ENCODE data around the gene CDK17. TPM values are rescaled to one million over a fixed set of nuclear protein-coding genes. Genes with fewer than 3 reads are reported as not detected.
"Not testable (repeated sequence)": the region's sequence is repeated elsewhere in the genome, so short reads cannot be mapped to it uniquely, and the experiment has no call there.

The CDK17 gene
- total RNA-seq, 1 donor from 2014 or later = 34.7 TPM

- Mint-ChIP-seq H3K27ac (peak overlapping the region; percentile 76), H3K36me3 (ENCODE audit: low read depth) (peaks cover 15% of the 10 kb centered on the region), H3K4me3 (ENCODE audit: low read depth) (peak overlapping the region; percentile 84), H3K4me1 (ENCODE audit: low read depth) (peaks cover 12% of the 10 kb centered on the region)
- H3K27me3 Mint-ChIP-seq (ENCODE audit: low read depth); H3K9me3 Mint-ChIP-seq; intact Hi-C loops (cut with micrococcal nuclease): not testable (repeated sequence)
- peak; percentile 14 for DNase-seq (ENCODE audit: low spot score)
These were observed 84.3 kb downstream of the CDK17 start for GRCh38 chr12:96315741-96316481.

- H3K4me3 Mint-ChIP-seq (ENCODE audit: low read depth) = peak overlapping the region; percentile 34
- DNase-seq (ENCODE audit: low spot score) = no peak
- H3K27ac Mint-ChIP-seq = no peak overlapping the region
- peaks cover 3% of the 10 kb centered on the region for H3K9me3 Mint-ChIP-seq
- peaks cover 12% of the 10 kb centered on the region for H3K4me1 Mint-ChIP-seq (ENCODE audit: low read depth)
- intact Hi-C loops (cut with micrococcal nuclease) = no loop called here
- H3K27me3 Mint-ChIP-seq (ENCODE audit: low read depth) = no peaks in the 10 kb centered on the region
- peaks cover 18% of the 10 kb centered on the region for H3K36me3 Mint-ChIP-seq (ENCODE audit: low read depth)
These were observed 85.5 kb downstream of the CDK17 start for GRCh38 chr12:96314723-96315122.

GRCh38 chr12:96313606-96314005 lies 86.6 kb downstream of the CDK17 start:
- peaks cover 24% of the 10 kb centered on the region for H3K36me3 Mint-ChIP-seq (ENCODE audit: low read depth)
- H3K9me3 Mint-ChIP-seq = peaks cover 3% of the 10 kb centered on the region
- H3K4me1 Mint-ChIP-seq (ENCODE audit: low read depth) = peaks cover 12% of the 10 kb centered on the region
- DNase-seq (ENCODE audit: low spot score) = no peak
- no peak overlapping the region for H3K27ac Mint-ChIP-seq
- intact Hi-C loops (cut with micrococcal nuclease) = no loop called here
- H3K27me3 Mint-ChIP-seq (ENCODE audit: low read depth) = no peaks in the 10 kb centered on the region
- no peak overlapping the region for H3K4me3 Mint-ChIP-seq (ENCODE audit: low read depth)

GRCh38 chr12:96311191-96311590 lies 89.0 kb downstream of the CDK17 start:
- intact Hi-C loops (cut with micrococcal nuclease) = no loop called here
- Mint-ChIP-seq H3K27ac (no peak overlapping the region), H3K36me3 (ENCODE audit: low read depth) (peaks cover 23% of the 10 kb centered on the region), H3K4me1 (ENCODE audit: low read depth) (peaks cover 13% of the 10 kb centered on the region), H3K9me3 (no peaks in the 10 kb centered on the region), H3K4me3 (ENCODE audit: low read depth) (no peak overlapping the region), H3K27me3 (ENCODE audit: low read depth) (no peaks in the 10 kb centered on the region)
- DNase-seq (ENCODE audit: low spot score) = no peak

- no peak for DNase-seq (ENCODE audit: low spot score)
- Mint-ChIP-seq H3K4me3 (ENCODE audit: low read depth) (no peak overlapping the region), H3K27me3 (ENCODE audit: low read depth) (no peaks in the 10 kb centered on the region), H3K36me3 (ENCODE audit: low read depth) (peaks cover 22% of the 10 kb centered on the region), H3K4me1 (ENCODE audit: low read depth) (peaks cover 13% of the 10 kb centered on the region), H3K9me3 (no peaks in the 10 kb centered on the region), H3K27ac (no peak overlapping the region)
- intact Hi-C loops (cut with micrococcal nuclease) = no loop called here
These were observed 90.2 kb downstream of the CDK17 start for GRCh38 chr12:96310067-96310466.

GRCh38 chr12:96308881-96309280 lies 91.4 kb downstream of the CDK17 start:
- DNase-seq (ENCODE audit: low spot score) = no peak
- no peak overlapping the region for H3K27ac Mint-ChIP-seq
- intact Hi-C loops (cut with micrococcal nuclease) = no loop called here
- peaks cover 6% of the 10 kb centered on the region for H3K4me1 Mint-ChIP-seq (ENCODE audit: low read depth)
- no peaks in the 10 kb centered on the region for H3K27me3 Mint-ChIP-seq (ENCODE audit: low read depth)
- H3K36me3 Mint-ChIP-seq (ENCODE audit: low read depth) = peaks cover 22% of the 10 kb centered on the region
- H3K9me3 Mint-ChIP-seq = no peaks in the 10 kb centered on the region
- H3K4me3 Mint-ChIP-seq (ENCODE audit: low read depth) = no peak overlapping the region

GRCh38 chr12:96305665-96306064 lies 94.6 kb downstream of the CDK17 start:
- Mint-ChIP-seq H3K4me3 (ENCODE audit: low read depth) (no peak overlapping the region), H3K27me3 (ENCODE audit: low read depth) (no peaks in the 10 kb centered on the region), H3K36me3 (ENCODE audit: low read depth) (peaks cover 27% of the 10 kb centered on the region), H3K27ac (no peak overlapping the region), H3K4me1 (ENCODE audit: low read depth) (peaks cover 9% of the 10 kb centered on the region), H3K9me3 (no peaks in the 10 kb centered on the region)
- intact Hi-C loops (cut with micrococcal nuclease) = no loop called here
- DNase-seq (ENCODE audit: low spot score) = no peak

- intact Hi-C loops (cut with micrococcal nuclease) = no loop called here
- H3K4me1 Mint-ChIP-seq (ENCODE audit: low read depth) = peaks cover 10% of the 10 kb centered on the region
- peaks cover 28% of the 10 kb centered on the region for H3K36me3 Mint-ChIP-seq (ENCODE audit: low read depth)
These were observed 96.6 kb downstream of the CDK17 start for GRCh38 chr12:96303653-96304052.

GRCh38 chr12:96302687-96303310 lies 97.4 kb downstream of the CDK17 start:
- Mint-ChIP-seq H3K9me3 (no peaks in the 10 kb centered on the region), H3K27me3 (ENCODE audit: low read depth) (no peaks in the 10 kb centered on the region), H3K36me3 (ENCODE audit: low read depth) (peaks cover 28% of the 10 kb centered on the region), H3K4me1 (ENCODE audit: low read depth) (peaks cover 10% of the 10 kb centered on the region), H3K4me3 (ENCODE audit: low read depth) (no peak overlapping the region), H3K27ac (no peak overlapping the region)
- DNase-seq (ENCODE audit: low spot score) = no peak
- intact Hi-C loops (cut with micrococcal nuclease) = no loop called here

More at GRCh38 chr12:96303653-96304052, 96.6 kb downstream of the CDK17 start:
- Mint-ChIP-seq H3K4me3 (ENCODE audit: low read depth) (no peak overlapping the region), H3K9me3 (no peaks in the 10 kb centered on the region), H3K27ac (no peak overlapping the region), H3K27me3 (ENCODE audit: low read depth) (no peaks in the 10 kb centered on the region)
- no peak for DNase-seq (ENCODE audit: low spot score)

GRCh38 chr12:96301732-96302131 lies 98.5 kb downstream of the CDK17 start:
- H3K4me1 Mint-ChIP-seq (ENCODE audit: low read depth) = peaks cover 10% of the 10 kb centered on the region
- no peak overlapping the region for H3K27ac Mint-ChIP-seq
- intact Hi-C loops (cut with micrococcal nuclease) = no loop called here
- H3K4me3 Mint-ChIP-seq (ENCODE audit: low read depth) = no peak overlapping the region
- H3K27me3 Mint-ChIP-seq (ENCODE audit: low read depth) = no peaks in the 10 kb centered on the region
- H3K36me3 Mint-ChIP-seq (ENCODE audit: low read depth) = peaks cover 32% of the 10 kb centered on the region
- H3K9me3 Mint-ChIP-seq = no peaks in the 10 kb centered on the region
- DNase-seq (ENCODE audit: low spot score) = no peak

GRCh38 chr12:96300064-96300463 lies 100.2 kb downstream of the CDK17 start:
- intact Hi-C loops (cut with micrococcal nuclease) = no loop called here
- DNase-seq (ENCODE audit: low spot score) = no peak
- Mint-ChIP-seq H3K4me3 (ENCODE audit: low read depth) (no peak overlapping the region), H3K27ac (no peak overlapping the region), H3K9me3 (no peaks in the 10 kb centered on the region), H3K4me1 (ENCODE audit: low read depth) (peaks cover 15% of the 10 kb centered on the region), H3K36me3 (ENCODE audit: low read depth) (peaks cover 36% of the 10 kb centered on the region), H3K27me3 (ENCODE audit: low read depth) (no peaks in the 10 kb centered on the region)

GRCh38 chr12:96297504-96297903 lies 102.7 kb downstream of the CDK17 start:
- no peak for DNase-seq (ENCODE audit: low spot score)
- H3K9me3 Mint-ChIP-seq = no peaks in the 10 kb centered on the region
- intact Hi-C loops (cut with micrococcal nuclease) = loop anchor here (10.0 kb wide), 1 partner anchor 217 kb away; no protein-coding TSS in a partner anchor
- H3K36me3 Mint-ChIP-seq (ENCODE audit: low read depth) = peaks cover 51% of the 10 kb centered on the region
- H3K27me3 Mint-ChIP-seq (ENCODE audit: low read depth) = no peaks in the 10 kb centered on the region
- H3K27ac Mint-ChIP-seq = no peak overlapping the region
- peaks cover 15% of the 10 kb centered on the region for H3K4me1 Mint-ChIP-seq (ENCODE audit: low read depth)
- H3K4me3 Mint-ChIP-seq (ENCODE audit: low read depth) = no peak overlapping the region

GRCh38 chr12:96295532-96296160 lies 104.6 kb downstream of the CDK17 start:
- peaks cover 54% of the 10 kb centered on the region for H3K36me3 Mint-ChIP-seq (ENCODE audit: low read depth)

More at GRCh38 chr12:96295532-96296160, 104.6 kb downstream of the CDK17 start:
- no peak overlapping the region for H3K27ac Mint-ChIP-seq
- H3K27me3 Mint-ChIP-seq (ENCODE audit: low read depth) = no peaks in the 10 kb centered on the region
- no peak overlapping the region for H3K4me3 Mint-ChIP-seq (ENCODE audit: low read depth)
- H3K9me3 Mint-ChIP-seq = no peaks in the 10 kb centered on the region
- no peak for DNase-seq (ENCODE audit: low spot score)
- peaks cover 14% of the 10 kb centered on the region for H3K4me1 Mint-ChIP-seq (ENCODE audit: low read depth)
- intact Hi-C loops (cut with micrococcal nuclease) = loop anchor here (10.0 kb wide), 1 partner anchor 219 kb away; no protein-coding TSS in a partner anchor
